C4-2B (cell line): ENCODE measurements around the gene TRDMT1.

Source experiments
- ZFX ChIP-seq: fragments of 450-650 bp; IDR thresholded peaks from 2 replicates; pipeline ENCODE4 v1.6.1; 2017
- TF ChIP-seq, protein P1 (sequence below): fragments of 450-650 bp; conservative IDR thresholded peaks from 2 replicates; pipeline ENCODE4 v1.5.1; 2017; ENCODE audit warnings: mild to moderate bottlenecking

DNA sequence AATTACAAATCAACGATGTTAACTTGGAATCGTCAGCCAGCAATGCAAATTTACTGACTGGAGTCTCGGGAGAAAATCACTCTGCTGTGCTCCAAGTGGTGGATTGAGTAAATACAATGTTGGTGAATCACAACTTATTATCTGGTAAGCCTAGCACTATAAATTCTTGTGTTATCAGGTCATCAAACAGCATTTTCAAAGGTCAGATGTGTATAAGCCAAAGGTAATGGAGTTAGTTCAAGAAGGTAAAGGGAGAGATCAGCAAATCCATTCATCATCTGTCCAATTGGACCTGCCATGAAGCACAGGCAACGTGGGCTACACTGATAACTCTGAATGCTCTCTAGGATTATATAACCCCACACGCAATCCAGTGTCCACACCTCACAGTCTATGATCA lies 85.8 kb downstream of the TRDMT1 start:
- TF ChIP-seq, protein P1, sequence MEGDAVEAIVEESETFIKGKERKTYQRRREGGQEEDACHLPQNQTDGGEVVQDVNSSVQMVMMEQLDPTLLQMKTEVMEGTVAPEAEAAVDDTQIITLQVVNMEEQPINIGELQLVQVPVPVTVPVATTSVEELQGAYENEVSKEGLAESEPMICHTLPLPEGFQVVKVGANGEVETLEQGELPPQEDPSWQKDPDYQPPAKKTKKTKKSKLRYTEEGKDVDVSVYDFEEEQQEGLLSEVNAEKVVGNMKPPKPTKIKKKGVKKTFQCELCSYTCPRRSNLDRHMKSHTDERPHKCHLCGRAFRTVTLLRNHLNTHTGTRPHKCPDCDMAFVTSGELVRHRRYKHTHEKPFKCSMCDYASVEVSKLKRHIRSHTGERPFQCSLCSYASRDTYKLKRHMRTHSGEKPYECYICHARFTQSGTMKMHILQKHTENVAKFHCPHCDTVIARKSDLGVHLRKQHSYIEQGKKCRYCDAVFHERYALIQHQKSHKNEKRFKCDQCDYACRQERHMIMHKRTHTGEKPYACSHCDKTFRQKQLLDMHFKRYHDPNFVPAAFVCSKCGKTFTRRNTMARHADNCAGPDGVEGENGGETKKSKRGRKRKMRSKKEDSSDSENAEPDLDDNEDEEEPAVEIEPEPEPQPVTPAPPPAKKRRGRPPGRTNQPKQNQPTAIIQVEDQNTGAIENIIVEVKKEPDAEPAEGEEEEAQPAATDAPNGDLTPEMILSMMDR = peak; percentile 21; the same call in 1 of the 2 replicates
- TF ChIP-seq ZFX = no peak
